HepG2 (cell line): ENCODE results near the gene WNK4. TPM values are rescaled to one million over a fixed set of nuclear protein-coding genes. Genes with fewer than 3 reads are reported as not detected.

Experiments used
- ATAC-seq: fragments of 200-7000 bp; cut with Tn5 transposase; 3 replicates; pipeline ENCODE4 v1.9.1; 2020; ENCODE audit warnings: mild to moderate bottlenecking, moderate library complexity
- BruUV-seq: library from RNA; stranded (reverse); fragments of 400-500 nt; replicated peaks from 2 replicates; lab custom pipeline; 2021; lab: Mats Ljungman, UMichigan
- CTCF ChIA-PET: fragments of 300-600 bp; formaldehyde crosslinking; extraction: SDS; loops from one replicate; lab custom pipeline; 2021; ENCODE audit warnings: low total read pairs, inconsistent platforms, low intra/inter-chr PET ratio; lab: Yijun Ruan, JAX
- POLR2A ChIA-PET: fragments of 350-600 bp; sonication (Branson Sonifier 250); formaldehyde crosslinking; loops from one replicate; lab custom pipeline; 2020; ENCODE audit warnings: antibody characterized with exemption, inconsistent platforms; lab: Yijun Ruan, JAX
- DNase-seq: peaks from one replicate; pipeline ENCODE4 v3.0.0-alpha.2; 2015; ENCODE audit warnings: low spot score
- FAIRE-seq: peaks from 3 replicates; lab custom pipeline; 2011; peaks lifted over from hg19 to GRCh38; lab: Jason Lieb, UNC
- H2AFZ ChIP-seq: one replicate; pipeline ENCODE4 v1.6.1; 2011; ENCODE audit warnings: low read length, inconsistent platforms
- H3K27ac ChIP-seq: fragments of 300-600 bp; 3 replicates; pipeline ENCODE4 v1.8.0; 2011; ENCODE audit warnings: mixed run types, mild to moderate bottlenecking, mixed read lengths, low read length, inconsistent platforms; ENCODE audit not compliant: insufficient read depth; ENCODE audit errors: extremely low read length
- H3K27me3 ChIP-seq, 2 experiments: fragments of 200-600 bp in 1 of 2; 2 replicates in 1 of 2; 3 replicates in 1 of 2; pipeline versions ENCODE4 v1.6.0 to v1.8.0; 2011; ENCODE audit warnings: low read length in 2 of 2, mild to moderate bottlenecking in 2 of 2, moderate library complexity in 2 of 2, inconsistent platforms in 1 of 2; ENCODE audit not compliant: insufficient read depth in 2 of 2, control insufficient read depth in 1 of 2
- H3K36me3 ChIP-seq, 2 experiments: fragments of 200-600 bp in 1 of 2; replicated peaks in 1 of 2; 2 replicates in 1 of 2; 3 replicates in 1 of 2; pipeline versions ENCODE4 v1.5.1 to v1.8.0; 2011; ENCODE audit warnings: low read length in 2 of 2, inconsistent platforms in 1 of 2; ENCODE audit not compliant: insufficient read depth in 2 of 2, control insufficient read depth in 1 of 2
- H3K4me1 ChIP-seq: 2 replicates; pipeline ENCODE4 v1.5.1; 2012; ENCODE audit warnings: low read length, inconsistent platforms; ENCODE audit not compliant: insufficient read depth
- H3K4me2 ChIP-seq: 2 replicates; pipeline ENCODE4 v1.6.0; 2011; ENCODE audit warnings: low read depth, low read length, inconsistent platforms
- H3K4me3 ChIP-seq, 3 experiments: fragments of 200-600 bp in 1 of 3; sonication (generic), shearing (Covaris generic) in 1 of 3; replicated peaks in 1 of 3; 2 replicates each; pipeline ENCODE4 v1.5.1; 2011 to 2016; ENCODE audit warnings: low read length in 3 of 3, inconsistent platforms in 2 of 3, low read depth in 2 of 3, mild to moderate bottlenecking in 2 of 3, control low read depth in 1 of 3, mixed read lengths in 1 of 3; ENCODE audit not compliant: insufficient read depth in 1 of 3
- H3K79me2 ChIP-seq: one replicate; pipeline ENCODE4 v1.6.1; 2011; ENCODE audit warnings: low read length, inconsistent platforms; ENCODE audit not compliant: insufficient read depth
- H3K9ac ChIP-seq: 2 replicates; pipeline ENCODE4 v1.6.0; 2011; ENCODE audit warnings: mild to moderate bottlenecking, low read depth, low read length, inconsistent platforms; ENCODE audit not compliant: insufficient read depth
- H3K9me3 ChIP-seq: 2 replicates; pipeline ENCODE4 v1.5.1; 2012; ENCODE audit warnings: mild to moderate bottlenecking, low read length
- H4K20me1 ChIP-seq: 2 replicates; pipeline ENCODE4 v1.6.0; 2011; ENCODE audit warnings: inconsistent platforms, mild to moderate bottlenecking, low read length, moderate library complexity; ENCODE audit not compliant: insufficient read depth
- ARID4A ChIP-seq: sonication (generic); formaldehyde crosslinking; IDR thresholded peaks from 2 replicates; pipeline ENCODE4 v1.5.0; 2020; ENCODE audit warnings: mild to moderate bottlenecking, missing genetic modification reagents, borderline replicate concordance
- CCAR2 ChIP-seq: fragments of 200-400 bp; formaldehyde crosslinking; optimal IDR thresholded peaks from 2 replicates; pipeline ENCODE3; 2018; ENCODE audit warnings: low read depth, mild to moderate bottlenecking, low read length, moderate library complexity
- EZH2 ChIP-seq: conservative IDR thresholded peaks from 2 replicates; pipeline ENCODE4 v1.6.1; 2012; ENCODE audit warnings: mild to moderate bottlenecking, low read depth, low read length, moderate library complexity
- GABPA ChIP-seq, 2 experiments: IDR thresholded peaks; 2 replicates each; pipeline ENCODE4 v1.6.1; 2011 to 2016; ENCODE audit warnings: low read depth in 2 of 2, low read length in 1 of 2, missing biosample characterization in 1 of 2, missing genetic modification characterization in 1 of 2
- KDM2A ChIP-seq: sonication (generic); formaldehyde crosslinking; IDR thresholded peaks from 2 replicates; pipeline ENCODE4 v1.4.0; 2020; ENCODE audit warnings: low read depth, missing genetic modification reagents, borderline replicate concordance
- MLX ChIP-seq: IDR thresholded peaks from 2 replicates; pipeline ENCODE4 v1.6.1; 2016
- NR2F1 ChIP-seq, 2 experiments: fragments of 450-650 bp in 1 of 2; formaldehyde crosslinking in 1 of 2; IDR thresholded peaks; 2 replicates each; pipeline versions ENCODE4 v1.5.0 to v1.6.1; 2016 to 2020; ENCODE audit warnings: mild to moderate bottlenecking in 1 of 2, missing compliant biosample characterization in 1 of 2, missing genetic modification reagents in 1 of 2, moderate library complexity in 1 of 2
- NR3C1 ChIP-seq: sonication (generic); formaldehyde crosslinking; IDR thresholded peaks from 2 replicates; pipeline ENCODE4 v1.4.0; 2020; ENCODE audit warnings: missing genetic modification reagents
- NRL ChIP-seq: sonication (generic); formaldehyde crosslinking; IDR thresholded peaks from 2 replicates; pipeline ENCODE4 v1.5.0; 2020; ENCODE audit warnings: missing genetic modification reagents, mild to moderate bottlenecking, moderate library complexity, borderline replicate concordance
- PAWR ChIP-seq: sonication (generic); formaldehyde crosslinking; IDR thresholded peaks from 2 replicates; pipeline ENCODE4 v1.4.0; 2020; ENCODE audit warnings: missing genetic modification reagents, mild to moderate bottlenecking, borderline replicate concordance
- SUZ12 ChIP-seq: fragments of 150-350 bp; IDR thresholded peaks from 2 replicates; pipeline ENCODE4 v1.6.1; 2014; ENCODE audit warnings: low read depth, low read length
- TRIM24 ChIP-seq: sonication (generic); formaldehyde crosslinking; IDR thresholded peaks from 2 replicates; pipeline ENCODE4 v1.8.0; 2022; ENCODE audit warnings: mild to moderate bottlenecking, missing genetic modification reagents
- ZNF331 ChIP-seq: sonication (generic); formaldehyde crosslinking; IDR thresholded peaks from 2 replicates; pipeline ENCODE4 v1.4.0; 2020; ENCODE audit warnings: missing genetic modification reagents
- ZNF629 ChIP-seq: sonication (generic); formaldehyde crosslinking; conservative IDR thresholded peaks from 2 replicates; pipeline ENCODE4 v1.5.0; 2020; ENCODE audit warnings: missing genetic modification reagents
- ZNF784 ChIP-seq: sonication (generic); formaldehyde crosslinking; IDR thresholded peaks from 2 replicates; pipeline ENCODE4 v1.5.1; 2020; ENCODE audit warnings: missing genetic modification reagents, mild to moderate bottlenecking, borderline replicate concordance
- WGBS: methylation state at CpG from one replicate; pipeline ENCODE4 v1.1.6; 2017; ENCODE audit warnings: low lambda C conversion rate; 5-methylcytosine and 5-hydroxymethylcytosine counted together
- in situ Hi-C: cut with HindIII; loops from 2 replicates; pipeline ENCODE4 v1.10.0; 2017; ENCODE audit warnings: low pct_unique_long_range_greater_than_20kb; ENCODE audit not compliant: extremely low pct_ligation_motif_present
- intact Hi-C: fragments of 100-400 bp; cut with micrococcal nuclease; formaldehyde crosslinking; loops from one replicate; pipeline ENCODE4 v1.10.0; 2022; ENCODE audit not compliant: unreplicated experiment
- polyA plus RNA-seq, 8 experiments: library from polyadenylated mRNA; depleted of rRNA in 3 of 8; stranded (reverse) in 7 of 8; unstranded in 1 of 8; fragments of >200 nt; fragmentation: Illumina TruSeq in 4 of 8; extraction: Trizol in 4 of 8; gene quantifications; 2 replicates each; pipeline versions ENCODE4 v1.2.1 to v1.2.3, GENCODE V29; 2011 to 2016; ENCODE audit warnings: low read depth in 4 of 8, missing spikeins in 1 of 8, mixed read lengths in 1 of 8; ENCODE audit not compliant: insufficient read depth in 1 of 8
- total RNA-seq, 5 experiments: library from RNA; depleted of rRNA; stranded (reverse); fragments of >200 nt; fragmentation: Illumina TruSeq; extraction: Trizol; gene quantifications; 2 replicates each; pipeline ENCODE4 v1.2.3, GENCODE V29; 2016; ENCODE audit warnings: low read depth in 1 of 5

WNK4 gene
- total and polyA plus RNA-seq, 2 of the 13 experiments (the other 11 are each of a cell fraction or from before 2014, with no cell fraction given): 2.7 to 13.7 TPM

GRCh38 chr17:42783062-42783790, 2.8 kb downstream of the WNK4 start:
- peaks cover 4% of the 10 kb centered on the region; the same call in 1 of the 2 replicates for H4K20me1 ChIP-seq
- ATAC-seq (no peak), DNase-seq (no peak), FAIRE-seq (no peak)
- in situ Hi-C loops (no loop called here), intact Hi-C loops (no loop called here)
- peaks cover 24 to 29% of the 10 kb centered on the region in 2 experiments; a peak in 4 of 5 replicates for H3K36me3 ChIP-seq
- peak overlapping the region; percentile 99 for H3K4me2 ChIP-seq
- H3K27me3 ChIP-seq: no peaks in the 10 kb centered on the region; a peak in 1 of 5 replicates
- peaks cover 23% of the 10 kb centered on the region for H3K79me2 ChIP-seq
- no peak overlapping the region for H3K27ac ChIP-seq
- ChIA-PET POLR2A (interaction anchor here (3.3 to 8.4 kb wide), 5 partner anchors 10 to 40 kb away, joined by 21 to 278 read pairs (median 75); partner anchors contain the start of genes BECN1, CNTD1, COA3 and RAMP2), CTCF (no interaction called here)
- H3K9me3 ChIP-seq: no peaks in the 10 kb centered on the region
- H3K4me3 ChIP-seq: peak overlapping the region in 2 of 3 experiments; percentile 92 to 99; a peak in 3 of 6 replicates
- WGBS: 87% methylated on average over 9 of the region's 9 CpGs
- H3K9ac ChIP-seq: peak overlapping the region; percentile 95; the same call in 1 of the 2 replicates
- H2AFZ ChIP-seq: no peak overlapping the region
- H3K4me1 ChIP-seq: peaks cover 36% of the 10 kb centered on the region
- no TSS peak for BruUV-seq
- no peak for TF ChIP-seq NR3C1 (CRISPR knock-in tag)
- TF ChIP-seq NRL (CRISPR knock-in tag): peak; percentile 3; the same call in 1 of the 2 replicates
- TF ChIP-seq NR2F1 (CRISPR knock-in tag; IDR thresholded peaks at IDR 0.05): no peak
- no peak for TF ChIP-seq KDM2A (CRISPR knock-in tag)
- no peak for TF ChIP-seq EZH2
- no peak for TF ChIP-seq ZNF629 (CRISPR knock-in tag)
- no peak for TF ChIP-seq CCAR2
- TF ChIP-seq PAWR (CRISPR knock-in tag): no peak
- no peak for TF ChIP-seq GABPA (IDR thresholded peaks at IDR 0.05; ENCODE audit: low read depth, low read length)
- TF ChIP-seq GABPA (CRISPR knock-in tag; IDR thresholded peaks at IDR 0.05; ENCODE audit: low read depth): no peak
- no peak for TF ChIP-seq ZNF784
- TF ChIP-seq TRIM24: no peak
- TF ChIP-seq ARID4A (CRISPR knock-in tag): no peak
- TF ChIP-seq SUZ12: no peak
- no peak for TF ChIP-seq MLX (CRISPR knock-in tag)
- no peak for TF ChIP-seq ZNF331 (CRISPR knock-in tag)
